Hepatocyte (in vitro differentiated cells): ENCODE measurements around the gene APOB.

Experiments
- EZH2 ChIP-seq: fragments of 200-600 bp; sonication (generic); IDR thresholded peaks from 2 replicates; pipeline ENCODE4 v1.6.1; 2016; ENCODE audit warnings: antibody characterized with exemption, mild to moderate bottlenecking, borderline replicate concordance
- EZH2phosphoT487 ChIP-seq: fragments of 200-600 bp; sonication (generic); IDR thresholded peaks from one replicate; pipeline ENCODE4 v1.6.1; 2018; ENCODE audit warnings: antibody characterized with exemption, mild to moderate bottlenecking, low read depth, moderate library complexity; ENCODE audit not compliant: unreplicated experiment, severe bottlenecking
- TF ChIP-seq, protein P1 (sequence below): fragments of 200-600 bp; sonication (generic); IDR thresholded peaks from 2 replicates; pipeline ENCODE4 v1.5.1; 2016; ENCODE audit warnings: antibody characterized with exemption, mild to moderate bottlenecking; ENCODE audit not compliant: poor library complexity

DNA sequence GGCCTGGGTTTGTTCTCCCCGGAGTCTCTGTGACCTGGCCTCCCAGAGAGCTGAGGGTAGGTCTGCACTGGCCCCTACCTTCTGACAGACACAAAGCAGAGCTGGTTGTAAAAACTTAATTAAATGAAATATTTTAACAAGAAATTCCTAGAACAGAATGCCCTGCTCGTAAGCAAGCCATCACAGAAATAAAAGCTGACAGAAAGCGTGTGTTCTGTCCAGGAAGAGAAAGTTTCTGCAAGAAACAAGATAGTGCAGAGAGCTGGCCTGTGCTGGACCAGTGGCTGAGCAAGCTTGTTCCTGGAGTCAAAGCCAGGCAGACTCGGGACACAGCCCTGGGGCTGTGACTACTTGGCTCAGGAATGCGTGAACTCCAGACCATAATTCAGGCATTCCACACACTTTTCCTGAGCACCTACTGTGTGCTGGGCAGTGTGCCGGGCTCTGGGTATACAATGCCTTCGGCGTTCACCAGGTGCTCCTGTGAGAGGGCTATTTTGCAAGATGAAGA lies 51.6 kb downstream of the APOB start:
- TF ChIP-seq, protein P1, sequence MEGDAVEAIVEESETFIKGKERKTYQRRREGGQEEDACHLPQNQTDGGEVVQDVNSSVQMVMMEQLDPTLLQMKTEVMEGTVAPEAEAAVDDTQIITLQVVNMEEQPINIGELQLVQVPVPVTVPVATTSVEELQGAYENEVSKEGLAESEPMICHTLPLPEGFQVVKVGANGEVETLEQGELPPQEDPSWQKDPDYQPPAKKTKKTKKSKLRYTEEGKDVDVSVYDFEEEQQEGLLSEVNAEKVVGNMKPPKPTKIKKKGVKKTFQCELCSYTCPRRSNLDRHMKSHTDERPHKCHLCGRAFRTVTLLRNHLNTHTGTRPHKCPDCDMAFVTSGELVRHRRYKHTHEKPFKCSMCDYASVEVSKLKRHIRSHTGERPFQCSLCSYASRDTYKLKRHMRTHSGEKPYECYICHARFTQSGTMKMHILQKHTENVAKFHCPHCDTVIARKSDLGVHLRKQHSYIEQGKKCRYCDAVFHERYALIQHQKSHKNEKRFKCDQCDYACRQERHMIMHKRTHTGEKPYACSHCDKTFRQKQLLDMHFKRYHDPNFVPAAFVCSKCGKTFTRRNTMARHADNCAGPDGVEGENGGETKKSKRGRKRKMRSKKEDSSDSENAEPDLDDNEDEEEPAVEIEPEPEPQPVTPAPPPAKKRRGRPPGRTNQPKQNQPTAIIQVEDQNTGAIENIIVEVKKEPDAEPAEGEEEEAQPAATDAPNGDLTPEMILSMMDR: no peak
- TF ChIP-seq EZH2: no peak
- TF ChIP-seq EZH2phosphoT487: no peak
